BE2C (cell line): ENCODE results near the gene CNTN4.
A peak's percentile ranks its signal among the peaks of the same experiment; 100 is the strongest.

Source experiments
- DNase-seq: peaks from one replicate; pipeline ENCODE4 v3.0.0-alpha.2; 2020
- H3K27me3 ChIP-seq: fragments of 250-450 bp; sonication (Bioruptor Pico); 2 replicates; pipeline ENCODE4 v1.5.1; 2020; ENCODE audit warnings: mild to moderate bottlenecking
- H3K36me3 ChIP-seq: fragments of 250-450 bp; sonication (Bioruptor Pico); 2 replicates; pipeline ENCODE4 v1.5.1; 2020; ENCODE audit warnings: mild to moderate bottlenecking
- H3K4me1 ChIP-seq: fragments of 250-450 bp; sonication (Bioruptor Pico); 2 replicates; pipeline ENCODE4 v1.5.1; 2020
- H3K4me3 ChIP-seq: 2 replicates; pipeline ENCODE4 v1.5.1; 2011; ENCODE audit warnings: low read depth, low read length
- H3K9me3 ChIP-seq: fragments of 250-450 bp; sonication (Bioruptor Pico); 2 replicates; pipeline ENCODE4 v1.5.1; 2020
- CTCF ChIP-seq: IDR thresholded peaks from 2 replicates; pipeline ENCODE4 v1.5.1; 2012; ENCODE audit warnings: mild to moderate bottlenecking, low read depth, low read length

CNTN4 gene

GRCh38 chr3:2504912-2505311 is 406.2 kb downstream of the CNTN4 start:
- H3K4me1 ChIP-seq, result no peaks in the 10 kb centered on the region
- no peak for TF ChIP-seq CTCF
- H3K36me3 ChIP-seq, result no peaks in the 10 kb centered on the region
- DNase-seq, result no peak
- H3K27me3 ChIP-seq, result no peaks in the 10 kb centered on the region
- no peak overlapping the region for H3K4me3 ChIP-seq
- no peaks in the 10 kb centered on the region for H3K9me3 ChIP-seq

- H3K27me3 ChIP-seq, result no peaks in the 10 kb centered on the region
- no peak overlapping the region for H3K4me3 ChIP-seq
- H3K4me1 ChIP-seq, result no peaks in the 10 kb centered on the region
- no peak for TF ChIP-seq CTCF
- no peaks in the 10 kb centered on the region for H3K9me3 ChIP-seq
- no peaks in the 10 kb centered on the region for H3K36me3 ChIP-seq
- DNase-seq, result no peak
Measured at GRCh38 chr3:2506776-2507175, 408.1 kb downstream of the CNTN4 start.

DNA sequence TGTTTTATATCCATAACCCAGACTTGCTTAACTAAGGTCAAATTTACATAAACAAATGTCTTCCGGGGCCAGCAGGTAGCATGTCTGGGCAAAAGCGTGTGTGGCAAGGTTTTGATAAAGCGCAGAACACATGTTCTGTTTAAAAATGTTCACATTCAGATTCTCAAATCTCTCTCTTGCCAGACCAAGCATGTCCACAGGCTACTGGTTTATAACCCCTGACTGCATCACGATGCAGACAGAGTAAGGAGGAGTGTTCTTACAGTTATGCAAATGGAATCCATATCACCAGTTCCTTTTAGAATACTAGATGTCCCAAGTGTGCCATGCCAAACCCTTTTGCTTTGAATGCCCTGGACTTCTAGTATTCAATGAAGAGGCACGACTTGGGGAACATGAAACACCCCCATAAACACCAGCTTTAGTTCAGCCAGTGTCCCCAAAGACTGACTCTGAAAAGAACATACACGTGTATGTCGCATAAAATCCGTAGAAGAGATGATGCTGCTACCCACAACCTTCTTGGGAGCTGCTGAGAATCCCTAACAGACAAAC is 412.0 kb downstream of the CNTN4 start:
- no peaks in the 10 kb centered on the region for H3K4me1 ChIP-seq
- peak overlapping the region; percentile 62 for H3K4me3 ChIP-seq
- DNase-seq, result no peak
- no peaks in the 10 kb centered on the region for H3K27me3 ChIP-seq
- TF ChIP-seq CTCF, result no peak
- H3K9me3 ChIP-seq, result no peaks in the 10 kb centered on the region
- no peaks in the 10 kb centered on the region for H3K36me3 ChIP-seq

DNA sequence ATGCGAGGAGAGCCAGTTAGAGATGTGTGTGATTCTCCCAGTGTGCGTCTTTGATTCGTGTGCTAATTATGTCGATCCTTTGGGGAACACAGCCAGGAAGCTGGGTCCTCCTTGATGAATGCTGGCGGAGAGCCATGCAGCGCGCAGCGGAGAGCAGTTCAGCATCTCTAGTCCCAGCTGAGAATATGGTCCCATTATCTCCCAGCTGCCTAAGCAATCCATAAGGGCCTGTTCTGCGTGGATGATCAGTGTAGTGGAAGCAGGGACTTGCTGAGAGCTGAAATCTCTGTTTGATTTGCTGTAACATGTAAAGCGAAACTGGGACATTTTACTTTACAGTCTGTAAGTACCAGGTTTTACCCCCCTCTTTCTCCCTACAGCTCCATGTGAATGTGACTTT is 412.7 kb downstream of the CNTN4 start:
- no peak for TF ChIP-seq CTCF
- peak; percentile 60 for DNase-seq
- Histone ChIP-seq H3K27me3 (no peaks in the 10 kb centered on the region), H3K4me3 (peak overlapping the region; percentile 62), H3K9me3 (no peaks in the 10 kb centered on the region), H3K4me1 (no peaks in the 10 kb centered on the region), H3K36me3 (no peaks in the 10 kb centered on the region)

- no peak for TF ChIP-seq CTCF
- no peaks in the 10 kb centered on the region for H3K4me1 ChIP-seq
- no peaks in the 10 kb centered on the region for H3K36me3 ChIP-seq
- DNase-seq, result no peak
- no peaks in the 10 kb centered on the region for H3K27me3 ChIP-seq
- H3K4me3 ChIP-seq, result peak overlapping the region; percentile 62
- no peaks in the 10 kb centered on the region for H3K9me3 ChIP-seq
Measured at GRCh38 chr3:2512881-2513280, 414.2 kb downstream of the CNTN4 start.

DNA sequence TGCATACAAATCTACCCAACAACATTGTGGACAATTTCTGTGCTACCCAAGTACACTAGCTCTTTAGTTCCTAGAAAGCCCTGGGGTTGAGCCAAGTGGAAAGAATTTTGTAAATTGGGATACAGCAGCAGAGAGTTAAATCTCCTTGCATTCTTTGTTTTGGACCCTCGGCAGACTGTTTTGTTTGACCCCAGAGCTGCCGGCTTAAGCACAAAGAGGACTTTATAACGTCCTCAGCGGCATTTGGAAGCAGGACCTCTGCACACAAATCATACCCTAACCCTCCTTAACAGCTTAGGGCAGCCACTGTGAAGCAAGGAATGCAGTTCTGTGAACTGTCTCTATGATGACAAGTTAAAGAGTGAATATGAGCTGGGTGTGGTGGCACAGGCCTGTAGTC is 415.3 kb downstream of the CNTN4 start:
- H3K4me1 ChIP-seq, result no peaks in the 10 kb centered on the region

More for the DNA sequence above, 415.3 kb downstream of the CNTN4 start:
- no peak for TF ChIP-seq CTCF
- no peaks in the 10 kb centered on the region for H3K9me3 ChIP-seq
- no peak for DNase-seq
- no peaks in the 10 kb centered on the region for H3K36me3 ChIP-seq
- H3K4me3 ChIP-seq, result no peak overlapping the region
- no peaks in the 10 kb centered on the region for H3K27me3 ChIP-seq
